ENCODE data around the gene CCDC12. TPM values are rescaled to one million over a fixed set of nuclear protein-coding genes. Genes with fewer than 3 reads are reported as not detected.
"Not testable (repeated sequence)": the region's sequence is repeated elsewhere in the genome, so short reads cannot be mapped to it uniquely, and the experiment has no call there.

Gene CCDC12
- total and polyA plus RNA-seq, 4 donors: 14.0 to 55.8 (median 42.8) TPM

DNA sequence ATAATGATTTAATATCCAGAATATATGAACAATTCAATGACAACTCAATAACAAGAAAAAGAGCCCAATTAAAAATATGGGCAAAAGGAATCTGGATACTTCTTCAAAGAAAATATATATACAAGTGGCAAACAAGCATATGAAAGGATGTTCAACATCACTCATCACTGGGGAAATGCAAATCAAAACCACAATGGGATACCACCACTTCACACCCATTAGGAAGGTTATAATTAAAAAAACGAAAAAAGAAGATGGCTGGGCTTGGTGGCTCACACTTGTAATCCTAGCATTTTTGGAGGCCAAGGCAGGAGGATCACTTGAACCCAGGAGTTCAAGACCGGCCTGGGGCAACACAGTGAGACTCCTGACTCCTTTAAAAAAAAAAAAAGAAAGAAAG is 4.1 kb downstream of the CCDC12 start:
- Histone ChIP-seq H3K36me3 (ENCODE audit: control insufficient read depth, insufficient read depth, low read length) (no peaks in the 10 kb centered on the region), H3K27me3 (ENCODE audit: control insufficient read depth, insufficient read depth, low read length) (no peaks in the 10 kb centered on the region), H3K9me3 (ENCODE audit: control insufficient read depth, insufficient read depth, low read length) (no peaks in the 10 kb centered on the region), H3K4me3 (ENCODE audit: low read depth, low read length) (no peak overlapping the region), H3K4me1 (ENCODE audit: control insufficient read depth, insufficient read depth, low read length) (peaks cover 40% of the 10 kb centered on the region), H3K27ac (ENCODE audit: low read depth, low read length) (no peak overlapping the region)
- WGBS (ENCODE audit: insufficient coverage): no CpG with 5 or more reads among the region's 2 CpGs
- DNase-seq (ENCODE audit: low read depth in 4 of 6, low spot score in 6 of 6): no peak

DNA sequence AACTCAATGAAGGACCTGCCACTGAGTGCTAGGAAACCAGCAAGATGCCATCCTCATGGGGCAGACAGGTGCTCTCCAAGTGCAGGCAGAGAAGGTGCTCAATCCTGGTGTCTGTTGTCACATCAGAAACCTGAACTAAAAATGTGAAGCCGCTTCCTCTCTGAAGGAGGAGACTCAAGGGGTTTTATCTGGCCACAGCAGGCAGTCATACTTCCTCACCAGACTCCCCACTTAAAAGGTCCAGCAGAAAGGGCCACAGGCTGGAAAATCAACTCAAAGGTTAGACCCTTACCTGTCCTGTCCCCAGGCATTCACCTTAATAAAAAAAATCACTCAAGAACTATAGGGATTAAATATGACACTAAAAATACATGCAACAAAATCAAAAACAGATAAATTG is 4.8 kb downstream of the CCDC12 start:
- WGBS (ENCODE audit: insufficient coverage): 100% methylated on average over 1 of the region's 1 CpG

DNA sequence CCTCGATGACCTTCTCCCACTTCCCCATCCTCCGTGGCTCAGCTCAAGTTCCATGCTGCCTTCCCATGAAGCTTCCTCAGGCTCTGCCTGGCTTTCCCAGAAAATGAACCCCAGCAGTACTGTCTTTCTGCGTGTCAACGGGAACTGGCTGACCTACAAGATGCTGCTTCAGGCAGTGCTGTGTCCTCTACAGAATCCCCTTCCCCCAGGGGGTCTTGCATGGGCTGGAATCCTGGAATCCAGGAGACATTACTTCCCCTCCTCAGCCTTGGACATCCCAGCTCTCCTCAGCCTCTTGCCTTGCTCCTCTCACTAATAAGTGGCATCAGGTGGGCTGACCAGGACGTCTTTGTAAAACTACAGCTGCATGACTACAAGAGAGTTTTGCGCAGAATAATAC is 5.4 kb downstream of the CCDC12 start:
- H3K9me3 ChIP-seq (ENCODE audit: control insufficient read depth, insufficient read depth, low read length): no peaks in the 10 kb centered on the region
- H3K27me3 ChIP-seq (ENCODE audit: control insufficient read depth, insufficient read depth, low read length): no peaks in the 10 kb centered on the region
- H3K4me1 ChIP-seq (ENCODE audit: control insufficient read depth, insufficient read depth, low read length): peaks cover 35% of the 10 kb centered on the region
- H3K36me3 ChIP-seq (ENCODE audit: control insufficient read depth, insufficient read depth, low read length): peaks cover 5% of the 10 kb centered on the region
- H3K4me3 ChIP-seq (ENCODE audit: low read depth, low read length): no peak overlapping the region
- DNase-seq (ENCODE audit: low read depth in 4 of 6, low spot score in 6 of 6): no peak
- H3K27ac ChIP-seq (ENCODE audit: low read depth, low read length): no peak overlapping the region
- WGBS (ENCODE audit: insufficient coverage): 84% methylated on average over 6 of the region's 6 CpGs

More for the DNA sequence above, 4.8 kb downstream of the CCDC12 start:
- H3K9me3 ChIP-seq (ENCODE audit: control insufficient read depth, insufficient read depth, low read length): no peaks in the 10 kb centered on the region
- DNase-seq (ENCODE audit: low read depth in 4 of 6, low spot score in 6 of 6): no peak
- H3K36me3 ChIP-seq (ENCODE audit: control insufficient read depth, insufficient read depth, low read length): peaks cover under 1% of the 10 kb centered on the region
- H3K4me1 ChIP-seq (ENCODE audit: control insufficient read depth, insufficient read depth, low read length): peaks cover 35% of the 10 kb centered on the region
- H3K27ac ChIP-seq (ENCODE audit: low read depth, low read length): no peak overlapping the region
- no peaks in the 10 kb centered on the region for H3K27me3 ChIP-seq (ENCODE audit: control insufficient read depth, insufficient read depth, low read length)
- H3K4me3 ChIP-seq (ENCODE audit: low read depth, low read length): no peak overlapping the region

DNA sequence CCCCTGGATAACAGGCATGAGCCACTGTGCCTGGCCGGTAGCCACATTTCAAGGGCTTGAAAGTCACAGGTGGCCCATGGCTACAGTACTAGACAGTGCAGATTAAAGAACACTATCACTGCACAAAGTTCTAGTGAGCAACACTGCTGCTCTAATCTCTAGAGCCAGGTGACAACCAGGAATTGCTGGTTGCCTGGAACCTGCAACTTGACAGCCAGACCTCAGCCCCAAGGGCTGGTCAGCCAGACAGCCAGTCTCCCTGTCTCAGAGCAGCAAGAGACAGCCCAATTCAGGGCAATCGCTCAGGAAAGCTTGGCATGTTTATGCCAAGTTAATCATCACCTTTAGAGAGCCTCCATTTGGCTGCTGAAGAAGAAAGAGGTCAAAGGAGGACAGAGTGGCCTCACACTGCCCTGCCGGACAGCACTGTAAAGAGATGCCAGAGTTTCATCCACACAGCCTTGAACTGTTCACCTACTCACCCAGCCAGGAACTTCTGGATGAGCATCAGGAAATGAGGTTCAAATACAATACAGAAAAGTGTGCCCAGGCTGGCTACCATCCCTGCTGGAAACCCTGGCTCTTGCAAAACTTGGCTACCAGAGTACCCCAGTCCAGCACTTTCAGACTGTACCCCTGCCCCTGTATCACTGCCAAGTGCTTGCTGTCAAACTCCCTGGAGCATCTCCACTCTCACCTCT is 6.0 kb downstream of the CCDC12 start:
- peak in 1 of 6 donors; percentile 40 for DNase-seq (ENCODE audit: low read depth in 4 of 6, low spot score in 6 of 6)
- peaks cover 11% of the 10 kb centered on the region for H3K36me3 ChIP-seq (ENCODE audit: control insufficient read depth, insufficient read depth, low read length)
- no peaks in the 10 kb centered on the region for H3K27me3 ChIP-seq (ENCODE audit: control insufficient read depth, insufficient read depth, low read length)
- H3K4me3 ChIP-seq (ENCODE audit: low read depth, low read length): no peak overlapping the region
- no peaks in the 10 kb centered on the region for H3K9me3 ChIP-seq (ENCODE audit: control insufficient read depth, insufficient read depth, low read length)
- H3K27ac ChIP-seq (ENCODE audit: low read depth, low read length): no peak overlapping the region
- peaks cover 30% of the 10 kb centered on the region for H3K4me1 ChIP-seq (ENCODE audit: control insufficient read depth, insufficient read depth, low read length)
- WGBS (ENCODE audit: insufficient coverage): 54% methylated on average over 3 of the region's 3 CpGs

DNA sequence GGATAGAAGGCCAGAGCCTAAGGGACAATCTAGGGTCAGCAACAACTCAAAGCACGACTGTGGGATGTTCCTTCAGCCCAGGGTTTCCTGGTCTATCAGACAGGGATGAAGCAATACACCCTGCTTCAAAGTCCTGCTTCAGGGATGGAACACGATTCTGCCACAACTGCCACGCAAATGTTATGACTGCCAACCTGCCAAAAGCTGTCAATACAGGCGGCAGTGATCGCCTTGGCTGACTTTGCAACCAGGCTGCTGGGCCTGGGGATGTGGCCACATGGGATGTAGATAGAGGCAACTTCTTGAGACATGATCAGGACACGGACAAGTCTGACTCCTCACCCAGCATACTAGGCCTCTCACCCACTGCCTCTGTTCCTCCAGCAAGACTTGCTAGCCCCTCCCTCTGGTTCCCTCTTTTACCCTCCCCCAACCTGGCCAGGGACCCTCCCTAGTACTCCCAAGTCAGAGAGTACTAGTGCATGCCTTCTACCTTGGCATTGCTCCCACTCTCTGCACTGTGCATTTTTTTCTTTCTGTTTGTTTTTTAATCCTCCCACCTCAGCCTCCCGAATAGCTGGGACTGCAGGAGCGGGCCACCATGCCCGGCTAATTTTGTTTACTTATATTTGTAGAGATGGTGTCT is 7.6 kb downstream of the CCDC12 start:
- Histone ChIP-seq H3K4me1 (ENCODE audit: control insufficient read depth, insufficient read depth, low read length) (peaks cover 23% of the 10 kb centered on the region), H3K27ac (ENCODE audit: low read depth, low read length) (no peak overlapping the region), H3K9me3 (ENCODE audit: control insufficient read depth, insufficient read depth, low read length) (no peaks in the 10 kb centered on the region), H3K36me3 (ENCODE audit: control insufficient read depth, insufficient read depth, low read length) (peaks cover 14% of the 10 kb centered on the region), H3K4me3 (ENCODE audit: low read depth, low read length) (no peak overlapping the region), H3K27me3 (ENCODE audit: control insufficient read depth, insufficient read depth, low read length) (no peaks in the 10 kb centered on the region)
- 64% methylated on average over 6 of the region's 9 CpGs for WGBS (ENCODE audit: insufficient coverage)
- no peak for DNase-seq (ENCODE audit: low read depth in 4 of 6, low spot score in 6 of 6)

DNA sequence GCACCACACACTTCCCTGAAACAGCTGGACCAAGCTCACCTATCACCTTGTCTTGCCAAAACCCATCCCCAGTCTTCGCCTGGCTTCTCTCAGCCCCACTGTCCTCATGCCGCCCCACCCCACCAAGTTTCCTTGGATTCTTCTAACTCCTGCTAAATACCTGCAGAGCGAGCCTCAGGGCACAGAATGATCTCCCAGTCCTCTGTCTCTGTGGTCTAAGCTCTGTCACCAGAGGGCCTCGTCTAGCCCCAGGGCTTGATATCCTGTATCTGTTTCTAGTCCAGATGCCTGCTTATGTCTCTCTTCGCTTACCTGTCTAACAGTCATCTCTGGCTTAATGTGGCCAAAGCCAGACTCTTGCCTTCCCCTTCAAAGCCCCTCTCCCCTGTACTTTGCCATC is 9.7 kb downstream of the CCDC12 start:
- no peak for DNase-seq (ENCODE audit: low read depth in 4 of 6, low spot score in 6 of 6)
- H3K4me1 ChIP-seq (ENCODE audit: control insufficient read depth, insufficient read depth, low read length): peaks cover 23% of the 10 kb centered on the region
- 95% methylated on average over 5 of the region's 5 CpGs for WGBS (ENCODE audit: insufficient coverage)
- H3K36me3 ChIP-seq (ENCODE audit: control insufficient read depth, insufficient read depth, low read length): peaks cover 14% of the 10 kb centered on the region
- H3K27ac ChIP-seq (ENCODE audit: low read depth, low read length): no peak overlapping the region
- no peaks in the 10 kb centered on the region for H3K27me3 ChIP-seq (ENCODE audit: control insufficient read depth, insufficient read depth, low read length)
- no peak overlapping the region for H3K4me3 ChIP-seq (ENCODE audit: low read depth, low read length)
- H3K9me3 ChIP-seq (ENCODE audit: control insufficient read depth, insufficient read depth, low read length): no peaks in the 10 kb centered on the region

DNA sequence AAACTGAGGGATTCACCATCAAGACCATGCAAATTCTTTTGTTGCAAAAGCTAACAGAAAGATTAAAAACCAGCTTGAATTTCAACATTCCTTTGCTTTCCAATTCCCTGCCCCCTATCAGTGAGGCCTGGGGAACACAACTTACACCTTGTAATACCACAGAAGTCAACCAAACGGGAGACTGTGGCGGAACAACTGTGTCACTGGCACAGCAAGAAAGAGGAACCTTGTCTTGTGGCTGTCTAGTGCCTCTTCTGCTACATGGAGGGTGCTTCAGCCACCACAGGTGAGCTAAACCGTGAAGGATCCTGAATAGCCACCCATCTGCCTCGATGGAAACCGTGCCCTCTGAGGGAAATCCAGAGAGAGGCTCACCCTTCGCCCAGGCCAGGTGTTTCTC is 11.4 kb downstream of the CCDC12 start:
- DNase-seq (ENCODE audit: low read depth in 4 of 6, low spot score in 6 of 6): no peak
- 94% methylated on average over 4 of the region's 6 CpGs for WGBS (ENCODE audit: insufficient coverage)

DNA sequence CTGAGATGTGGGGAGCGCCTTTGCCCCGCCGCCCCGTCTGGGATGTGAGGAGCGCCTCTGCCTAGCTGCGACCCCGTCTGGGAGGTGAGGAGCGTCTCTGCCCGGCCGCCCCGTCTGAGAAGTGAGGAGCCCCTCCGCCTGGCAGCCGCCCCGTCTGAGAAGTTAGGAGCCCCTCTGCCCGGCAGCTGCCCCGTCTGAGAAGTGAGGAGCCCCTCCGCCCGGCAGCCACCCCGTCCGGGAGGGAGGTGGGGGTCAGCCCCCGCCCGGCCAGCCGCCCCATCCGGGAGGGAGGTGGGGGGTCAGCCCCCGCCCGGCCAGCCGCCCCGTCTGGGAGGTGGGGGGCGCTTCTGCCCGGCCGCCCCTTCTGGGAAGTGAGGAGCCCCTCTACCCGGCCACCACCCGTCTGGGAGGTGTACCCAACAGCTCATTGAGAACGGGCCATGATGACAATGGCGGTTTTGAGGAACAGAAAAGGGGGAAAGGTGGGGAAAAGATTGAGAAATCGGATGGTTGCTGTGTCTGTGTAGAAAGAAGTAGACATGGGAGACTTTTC is 12.4 kb downstream of the CCDC12 start:
- H3K36me3 ChIP-seq (ENCODE audit: control insufficient read depth, insufficient read depth, low read length): peaks cover 17% of the 10 kb centered on the region
- H3K27ac ChIP-seq (ENCODE audit: low read depth, low read length); H3K4me3 ChIP-seq (ENCODE audit: low read depth, low read length); DNase-seq (ENCODE audit: low read depth in 4 of 6, low spot score in 6 of 6); H3K9me3 ChIP-seq (ENCODE audit: control insufficient read depth, insufficient read depth, low read length); H3K27me3 ChIP-seq (ENCODE audit: control insufficient read depth, insufficient read depth, low read length): not testable (repeated sequence)
- WGBS (ENCODE audit: insufficient coverage): 96% methylated on average over 19 of the region's 36 CpGs
- peaks cover 28% of the 10 kb centered on the region for H3K4me1 ChIP-seq (ENCODE audit: control insufficient read depth, insufficient read depth, low read length)

More for the DNA sequence above, 11.4 kb downstream of the CCDC12 start:
- Histone ChIP-seq H3K36me3 (ENCODE audit: control insufficient read depth, insufficient read depth, low read length) (peaks cover 17% of the 10 kb centered on the region), H3K4me3 (ENCODE audit: low read depth, low read length) (no peak overlapping the region), H3K27ac (ENCODE audit: low read depth, low read length) (no peak overlapping the region), H3K9me3 (ENCODE audit: control insufficient read depth, insufficient read depth, low read length) (no peaks in the 10 kb centered on the region), H3K4me1 (ENCODE audit: control insufficient read depth, insufficient read depth, low read length) (peaks cover 24% of the 10 kb centered on the region), H3K27me3 (ENCODE audit: control insufficient read depth, insufficient read depth, low read length) (no peaks in the 10 kb centered on the region)

DNA sequence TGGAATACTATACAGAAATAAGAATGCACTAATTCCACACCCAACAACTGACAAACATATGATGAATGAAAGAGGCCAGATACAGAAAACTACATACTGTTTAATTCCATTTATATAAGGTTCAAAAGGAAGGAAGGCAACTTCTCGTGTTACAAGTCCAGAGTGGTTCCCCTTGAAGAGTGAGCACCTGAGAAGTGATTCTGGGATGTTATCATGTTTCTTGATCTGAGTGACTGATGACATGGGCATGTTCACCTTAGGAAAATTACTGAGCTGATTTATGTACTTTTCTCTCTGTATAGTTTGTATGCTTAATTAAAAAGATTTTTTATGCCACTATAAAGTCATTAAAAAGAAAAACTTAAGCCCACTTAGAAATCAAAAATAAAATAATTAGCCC is 13.6 kb downstream of the CCDC12 start:
- H3K9me3 ChIP-seq (ENCODE audit: control insufficient read depth, insufficient read depth, low read length): no peaks in the 10 kb centered on the region
- H3K36me3 ChIP-seq (ENCODE audit: control insufficient read depth, insufficient read depth, low read length): peaks cover 17% of the 10 kb centered on the region
- no peak overlapping the region for H3K4me3 ChIP-seq (ENCODE audit: low read depth, low read length)
- H3K27ac ChIP-seq (ENCODE audit: low read depth, low read length): no peak overlapping the region
- peaks cover 29% of the 10 kb centered on the region for H3K4me1 ChIP-seq (ENCODE audit: control insufficient read depth, insufficient read depth, low read length)
- no peaks in the 10 kb centered on the region for H3K27me3 ChIP-seq (ENCODE audit: control insufficient read depth, insufficient read depth, low read length)
- DNase-seq (ENCODE audit: low read depth in 4 of 6, low spot score in 6 of 6): no peak
- WGBS (ENCODE audit: insufficient coverage): no CpG with 5 or more reads among the region's 1 CpG

DNA sequence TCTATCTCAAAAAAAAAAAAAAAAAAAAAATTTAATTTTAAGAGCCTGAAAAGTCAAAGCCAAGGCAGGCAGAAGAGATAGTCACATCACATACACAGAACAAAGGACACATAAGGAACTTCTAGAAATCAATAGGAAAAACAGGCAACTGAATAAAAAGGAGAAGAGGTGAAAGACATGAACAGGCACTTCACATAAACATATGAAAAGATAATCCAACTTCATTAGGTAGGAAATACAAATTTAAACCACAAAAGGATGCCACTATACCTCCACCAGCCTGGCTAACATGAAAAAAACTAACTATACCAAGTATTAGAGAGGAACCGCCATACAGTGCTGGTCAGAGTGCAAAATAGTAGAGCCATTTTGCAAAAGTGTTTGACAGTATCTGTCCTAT is 14.1 kb downstream of the CCDC12 start:
- H3K36me3 ChIP-seq (ENCODE audit: control insufficient read depth, insufficient read depth, low read length): peaks cover 17% of the 10 kb centered on the region
- peaks cover 29% of the 10 kb centered on the region for H3K4me1 ChIP-seq (ENCODE audit: control insufficient read depth, insufficient read depth, low read length)
- DNase-seq (ENCODE audit: low read depth in 4 of 6, low spot score in 6 of 6): no peak
- H3K4me3 ChIP-seq (ENCODE audit: low read depth, low read length): no peak overlapping the region
- no peak overlapping the region for H3K27ac ChIP-seq (ENCODE audit: low read depth, low read length)
- no peaks in the 10 kb centered on the region for H3K9me3 ChIP-seq (ENCODE audit: control insufficient read depth, insufficient read depth, low read length)
- no CpG with 5 or more reads among the region's 1 CpG for WGBS (ENCODE audit: insufficient coverage)
- H3K27me3 ChIP-seq (ENCODE audit: control insufficient read depth, insufficient read depth, low read length): no peaks in the 10 kb centered on the region
